ENCODE results near the gene RBM5.

DNA sequence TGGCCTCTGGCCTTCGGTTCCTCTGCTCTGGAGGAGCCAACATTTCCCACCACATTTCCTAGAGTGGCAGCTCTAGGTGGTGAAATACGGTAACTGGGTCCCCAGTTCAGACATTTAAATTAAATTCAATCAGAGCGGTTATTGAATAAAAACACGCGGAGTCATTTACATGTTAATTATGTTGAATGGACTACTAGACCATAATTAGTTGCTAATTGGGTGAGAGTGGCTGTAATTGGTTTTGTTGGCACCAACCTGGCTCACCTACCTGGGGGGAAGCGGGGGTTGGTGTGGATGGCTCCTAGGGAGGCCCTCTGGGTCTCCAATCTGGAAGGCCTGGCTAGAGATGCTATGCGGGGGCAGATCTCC lies 79.1 kb downstream of the RBM5 start:
- TF ChIP-seq EZH2 (optimal IDR thresholded peaks at IDR 0.05; ENCODE audit: low read depth, low read length) = no peak
- TF ChIP-seq, protein P1, sequence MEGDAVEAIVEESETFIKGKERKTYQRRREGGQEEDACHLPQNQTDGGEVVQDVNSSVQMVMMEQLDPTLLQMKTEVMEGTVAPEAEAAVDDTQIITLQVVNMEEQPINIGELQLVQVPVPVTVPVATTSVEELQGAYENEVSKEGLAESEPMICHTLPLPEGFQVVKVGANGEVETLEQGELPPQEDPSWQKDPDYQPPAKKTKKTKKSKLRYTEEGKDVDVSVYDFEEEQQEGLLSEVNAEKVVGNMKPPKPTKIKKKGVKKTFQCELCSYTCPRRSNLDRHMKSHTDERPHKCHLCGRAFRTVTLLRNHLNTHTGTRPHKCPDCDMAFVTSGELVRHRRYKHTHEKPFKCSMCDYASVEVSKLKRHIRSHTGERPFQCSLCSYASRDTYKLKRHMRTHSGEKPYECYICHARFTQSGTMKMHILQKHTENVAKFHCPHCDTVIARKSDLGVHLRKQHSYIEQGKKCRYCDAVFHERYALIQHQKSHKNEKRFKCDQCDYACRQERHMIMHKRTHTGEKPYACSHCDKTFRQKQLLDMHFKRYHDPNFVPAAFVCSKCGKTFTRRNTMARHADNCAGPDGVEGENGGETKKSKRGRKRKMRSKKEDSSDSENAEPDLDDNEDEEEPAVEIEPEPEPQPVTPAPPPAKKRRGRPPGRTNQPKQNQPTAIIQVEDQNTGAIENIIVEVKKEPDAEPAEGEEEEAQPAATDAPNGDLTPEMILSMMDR (IDR thresholded peaks at IDR 0.05; ENCODE audit: low read length) = no peak
- TF ChIP-seq EZH2phosphoT487 (IDR thresholded peaks at IDR 0.05; ENCODE audit: low read length) = no peak
